MM.1S (cell line): ENCODE data around the gene PSMA8.

ENCODE experiments used
- EZH2 ChIP-seq: fragments of 300-600 bp; sonication (generic); optimal IDR thresholded peaks from 2 replicates; pipeline ENCODE3; 2017; ENCODE audit warnings: low read depth, mild to moderate bottlenecking, antibody characterized with exemption, low read length, mixed read lengths
- EZH2phosphoT487 ChIP-seq: fragments of 300-600 bp; sonication (generic); IDR thresholded peaks from 2 replicates; pipeline ENCODE4 v1.6.1; 2018; ENCODE audit warnings: antibody characterized with exemption, low read length
- TF ChIP-seq, protein P1 (sequence below): fragments of 300-600 bp; sonication (generic); IDR thresholded peaks from 2 replicates; pipeline ENCODE4 v1.5.1; 2016; ENCODE audit warnings: antibody characterized with exemption, low read length, mixed read lengths

- TF ChIP-seq, protein P1, sequence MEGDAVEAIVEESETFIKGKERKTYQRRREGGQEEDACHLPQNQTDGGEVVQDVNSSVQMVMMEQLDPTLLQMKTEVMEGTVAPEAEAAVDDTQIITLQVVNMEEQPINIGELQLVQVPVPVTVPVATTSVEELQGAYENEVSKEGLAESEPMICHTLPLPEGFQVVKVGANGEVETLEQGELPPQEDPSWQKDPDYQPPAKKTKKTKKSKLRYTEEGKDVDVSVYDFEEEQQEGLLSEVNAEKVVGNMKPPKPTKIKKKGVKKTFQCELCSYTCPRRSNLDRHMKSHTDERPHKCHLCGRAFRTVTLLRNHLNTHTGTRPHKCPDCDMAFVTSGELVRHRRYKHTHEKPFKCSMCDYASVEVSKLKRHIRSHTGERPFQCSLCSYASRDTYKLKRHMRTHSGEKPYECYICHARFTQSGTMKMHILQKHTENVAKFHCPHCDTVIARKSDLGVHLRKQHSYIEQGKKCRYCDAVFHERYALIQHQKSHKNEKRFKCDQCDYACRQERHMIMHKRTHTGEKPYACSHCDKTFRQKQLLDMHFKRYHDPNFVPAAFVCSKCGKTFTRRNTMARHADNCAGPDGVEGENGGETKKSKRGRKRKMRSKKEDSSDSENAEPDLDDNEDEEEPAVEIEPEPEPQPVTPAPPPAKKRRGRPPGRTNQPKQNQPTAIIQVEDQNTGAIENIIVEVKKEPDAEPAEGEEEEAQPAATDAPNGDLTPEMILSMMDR: no peak
- TF ChIP-seq EZH2phosphoT487 (no peak), EZH2 (no peak)
Observed at GRCh38 chr18:26134107-26134506, 438 bp downstream of the PSMA8 start.
